ENCODE results near the gene ABR. TPM values are rescaled to one million over a fixed set of nuclear protein-coding genes. Genes with fewer than 3 reads are reported as not detected.

ABR gene
- total and polyA plus RNA-seq, 2 of the 13 experiments (the other 11 are each of a cell fraction or from before 2014, with no cell fraction given), result 12.4 to 40.4 TPM

DNA sequence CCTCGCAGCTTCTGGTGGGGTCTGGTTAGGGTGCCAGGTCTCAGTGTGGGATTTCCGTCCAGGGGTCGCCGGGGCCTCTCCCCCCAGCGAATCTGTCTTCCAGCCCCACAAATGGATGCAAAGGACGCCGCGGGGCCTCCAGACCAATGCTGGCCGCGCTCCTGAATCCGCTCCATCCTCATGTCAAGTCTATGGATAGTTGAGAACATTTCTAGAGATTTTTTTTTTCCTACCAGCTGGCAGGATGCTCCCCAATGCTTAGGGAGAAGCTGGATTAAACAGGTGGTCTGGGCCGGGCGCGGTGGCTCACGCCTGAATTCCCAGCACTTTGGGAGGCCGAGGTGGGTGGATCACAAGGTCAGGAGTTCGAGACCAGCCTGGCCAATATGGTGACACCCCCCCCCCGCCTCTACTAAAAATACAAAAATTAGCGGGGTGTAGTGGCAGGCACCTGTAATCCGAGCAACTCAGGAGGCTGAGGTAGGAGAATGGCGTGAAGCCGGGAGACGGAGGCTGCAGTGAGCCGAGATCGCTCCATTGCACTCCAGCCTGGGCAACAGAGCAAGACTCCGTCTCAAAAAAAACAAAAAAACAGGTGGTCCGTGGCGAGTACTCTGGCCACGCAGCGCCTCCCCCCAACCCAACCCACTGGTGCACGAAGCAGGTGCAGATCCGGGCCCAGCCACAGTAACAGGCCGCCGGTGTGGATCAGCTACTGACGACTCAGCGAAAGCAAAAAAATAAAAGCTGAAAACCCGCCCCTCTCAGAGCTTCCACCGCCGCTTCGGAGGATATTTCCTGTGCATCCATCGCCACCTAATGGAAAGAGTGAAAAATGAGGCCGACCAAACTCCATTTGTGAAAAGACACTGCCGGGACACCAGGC, 199.1 kb downstream of the ABR start (continued):
- TF ChIP-seq, protein P1, sequence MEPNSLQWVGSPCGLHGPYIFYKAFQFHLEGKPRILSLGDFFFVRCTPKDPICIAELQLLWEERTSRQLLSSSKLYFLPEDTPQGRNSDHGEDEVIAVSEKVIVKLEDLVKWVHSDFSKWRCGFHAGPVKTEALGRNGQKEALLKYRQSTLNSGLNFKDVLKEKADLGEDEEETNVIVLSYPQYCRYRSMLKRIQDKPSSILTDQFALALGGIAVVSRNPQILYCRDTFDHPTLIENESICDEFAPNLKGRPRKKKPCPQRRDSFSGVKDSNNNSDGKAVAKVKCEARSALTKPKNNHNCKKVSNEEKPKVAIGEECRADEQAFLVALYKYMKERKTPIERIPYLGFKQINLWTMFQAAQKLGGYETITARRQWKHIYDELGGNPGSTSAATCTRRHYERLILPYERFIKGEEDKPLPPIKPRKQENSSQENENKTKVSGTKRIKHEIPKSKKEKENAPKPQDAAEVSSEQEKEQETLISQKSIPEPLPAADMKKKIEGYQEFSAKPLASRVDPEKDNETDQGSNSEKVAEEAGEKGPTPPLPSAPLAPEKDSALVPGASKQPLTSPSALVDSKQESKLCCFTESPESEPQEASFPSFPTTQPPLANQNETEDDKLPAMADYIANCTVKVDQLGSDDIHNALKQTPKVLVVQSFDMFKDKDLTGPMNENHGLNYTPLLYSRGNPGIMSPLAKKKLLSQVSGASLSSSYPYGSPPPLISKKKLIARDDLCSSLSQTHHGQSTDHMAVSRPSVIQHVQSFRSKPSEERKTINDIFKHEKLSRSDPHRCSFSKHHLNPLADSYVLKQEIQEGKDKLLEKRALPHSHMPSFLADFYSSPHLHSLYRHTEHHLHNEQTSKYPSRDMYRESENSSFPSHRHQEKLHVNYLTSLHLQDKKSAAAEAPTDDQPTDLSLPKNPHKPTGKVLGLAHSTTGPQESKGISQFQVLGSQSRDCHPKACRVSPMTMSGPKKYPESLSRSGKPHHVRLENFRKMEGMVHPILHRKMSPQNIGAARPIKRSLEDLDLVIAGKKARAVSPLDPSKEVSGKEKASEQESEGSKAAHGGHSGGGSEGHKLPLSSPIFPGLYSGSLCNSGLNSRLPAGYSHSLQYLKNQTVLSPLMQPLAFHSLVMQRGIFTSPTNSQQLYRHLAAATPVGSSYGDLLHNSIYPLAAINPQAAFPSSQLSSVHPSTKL (CRISPR knock-in tag; IDR thresholded peaks at IDR 0.05), result no peak
- TF ChIP-seq ZNF776 (CRISPR knock-in tag; IDR thresholded peaks at IDR 0.05) (no peak), NFKB2 (CRISPR knock-in tag; IDR thresholded peaks at IDR 0.05; ENCODE audit: borderline replicate concordance) (peak; percentile 20; the same call in 1 of the 2 replicates), HOXA3 (CRISPR knock-in tag; IDR thresholded peaks at IDR 0.05) (peak; percentile 30; the same call in 1 of the 2 replicates), MEIS1 (CRISPR knock-in tag; IDR thresholded peaks at IDR 0.05; ENCODE audit: borderline replicate concordance) (no peak; the same call in 1 of the 2 replicates), ZNF317 (CRISPR knock-in tag; IDR thresholded peaks at IDR 0.05) (no peak), SIN3A (IDR thresholded peaks at IDR 0.05; ENCODE audit: borderline replicate concordance, low read depth, low read length) (0 out of 2 replicates have a peak, but pooled peaks have one; percentile 16), MYC (CRISPR knock-in tag; IDR thresholded peaks at IDR 0.05; ENCODE audit: borderline replicate concordance) (no peak), ZNF10 (CRISPR knock-in tag; IDR thresholded peaks at IDR 0.05; ENCODE audit: borderline replicate concordance, low read depth) (no peak), GTF3A (CRISPR knock-in tag; conservative IDR thresholded peaks at IDR 0.05) (no peak), KMT2B (CRISPR knock-in tag; IDR thresholded peaks at IDR 0.05) (no peak), ZKSCAN1 (IDR thresholded peaks at IDR 0.05; ENCODE audit: low read length) (no peak), ZNF713 (CRISPR knock-in tag; IDR thresholded peaks at IDR 0.05) (no peak), ZSCAN12 (CRISPR knock-in tag; IDR thresholded peaks at IDR 0.05) (no peak), EP300 (IDR thresholded peaks at IDR 0.05; ENCODE audit: low read depth in 2 of 2, low read length in 2 of 2) (no peak), EP300 (CRISPR knock-in tag; IDR thresholded peaks at IDR 0.05; ENCODE audit: borderline replicate concordance) (no peak)
- TF ChIP-seq, protein P2, sequence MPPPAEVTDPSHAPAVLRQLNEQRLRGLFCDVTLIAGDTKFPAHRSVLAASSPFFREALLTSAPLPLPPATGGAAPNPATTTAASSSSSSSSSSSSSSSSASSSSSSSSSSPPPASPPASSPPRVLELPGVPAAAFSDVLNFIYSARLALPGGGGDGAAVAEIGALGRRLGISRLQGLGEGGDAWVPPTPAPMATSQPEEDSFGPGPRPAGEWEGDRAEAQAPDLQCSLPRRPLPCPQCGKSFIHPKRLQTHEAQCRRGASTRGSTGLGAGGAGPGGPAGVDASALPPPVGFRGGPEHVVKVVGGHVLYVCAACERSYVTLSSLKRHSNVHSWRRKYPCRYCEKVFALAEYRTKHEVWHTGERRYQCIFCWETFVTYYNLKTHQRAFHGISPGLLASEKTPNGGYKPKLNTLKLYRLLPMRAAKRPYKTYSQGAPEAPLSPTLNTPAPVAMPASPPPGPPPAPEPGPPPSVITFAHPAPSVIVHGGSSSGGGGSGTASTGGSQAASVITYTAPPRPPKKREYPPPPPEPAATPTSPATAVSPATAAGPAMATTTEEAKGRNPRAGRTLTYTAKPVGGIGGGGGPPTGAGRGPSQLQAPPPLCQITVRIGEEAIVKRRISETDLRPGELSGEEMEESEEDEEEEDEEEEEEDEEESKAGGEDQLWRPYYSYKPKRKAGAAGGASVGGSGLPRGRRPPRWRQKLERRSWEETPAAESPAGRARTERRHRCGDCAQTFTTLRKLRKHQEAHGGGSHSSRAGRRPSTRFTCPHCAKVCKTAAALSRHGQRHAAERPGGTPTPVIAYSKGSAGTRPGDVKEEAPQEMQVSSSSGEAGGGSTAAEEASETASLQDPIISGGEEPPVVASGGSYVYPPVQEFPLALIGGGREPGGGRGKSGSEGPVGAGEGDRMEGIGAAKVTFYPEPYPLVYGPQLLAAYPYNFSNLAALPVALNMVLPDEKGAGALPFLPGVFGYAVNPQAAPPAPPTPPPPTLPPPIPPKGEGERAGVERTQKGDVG (CRISPR knock-in tag; IDR thresholded peaks at IDR 0.05; ENCODE audit: borderline replicate concordance), result no peak
- TF ChIP-seq, protein P3, sequence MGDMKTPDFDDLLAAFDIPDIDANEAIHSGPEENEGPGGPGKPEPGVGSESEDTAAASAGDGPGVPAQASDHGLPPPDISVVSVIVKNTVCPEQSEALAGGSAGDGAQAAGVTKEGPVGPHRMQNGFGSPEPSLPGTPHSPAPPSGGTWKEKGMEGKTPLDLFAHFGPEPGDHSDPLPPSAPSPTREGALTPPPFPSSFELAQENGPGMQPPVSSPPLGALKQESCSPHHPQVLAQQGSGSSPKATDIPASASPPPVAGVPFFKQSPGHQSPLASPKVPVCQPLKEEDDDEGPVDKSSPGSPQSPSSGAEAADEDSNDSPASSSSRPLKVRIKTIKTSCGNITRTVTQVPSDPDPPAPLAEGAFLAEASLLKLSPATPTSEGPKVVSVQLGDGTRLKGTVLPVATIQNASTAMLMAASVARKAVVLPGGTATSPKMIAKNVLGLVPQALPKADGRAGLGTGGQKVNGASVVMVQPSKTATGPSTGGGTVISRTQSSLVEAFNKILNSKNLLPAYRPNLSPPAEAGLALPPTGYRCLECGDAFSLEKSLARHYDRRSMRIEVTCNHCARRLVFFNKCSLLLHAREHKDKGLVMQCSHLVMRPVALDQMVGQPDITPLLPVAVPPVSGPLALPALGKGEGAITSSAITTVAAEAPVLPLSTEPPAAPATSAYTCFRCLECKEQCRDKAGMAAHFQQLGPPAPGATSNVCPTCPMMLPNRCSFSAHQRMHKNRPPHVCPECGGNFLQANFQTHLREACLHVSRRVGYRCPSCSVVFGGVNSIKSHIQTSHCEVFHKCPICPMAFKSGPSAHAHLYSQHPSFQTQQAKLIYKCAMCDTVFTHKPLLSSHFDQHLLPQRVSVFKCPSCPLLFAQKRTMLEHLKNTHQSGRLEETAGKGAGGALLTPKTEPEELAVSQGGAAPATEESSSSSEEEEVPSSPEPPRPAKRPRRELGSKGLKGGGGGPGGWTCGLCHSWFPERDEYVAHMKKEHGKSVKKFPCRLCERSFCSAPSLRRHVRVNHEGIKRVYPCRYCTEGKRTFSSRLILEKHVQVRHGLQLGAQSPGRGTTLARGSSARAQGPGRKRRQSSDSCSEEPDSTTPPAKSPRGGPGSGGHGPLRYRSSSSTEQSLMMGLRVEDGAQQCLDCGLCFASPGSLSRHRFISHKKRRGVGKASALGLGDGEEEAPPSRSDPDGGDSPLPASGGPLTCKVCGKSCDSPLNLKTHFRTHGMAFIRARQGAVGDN (CRISPR knock-in tag; IDR thresholded peaks at IDR 0.05), result peak; percentile 29
